HG03139 (cell line): ENCODE measurements around the gene SLC16A7.

ENCODE experiments used
- ATAC-seq: cut with Tn5 transposase; IDR thresholded peaks from one replicate; pipeline ENCODE4 v1.9.1; 2021; ENCODE audit not compliant: unreplicated experiment

SLC16A7 gene

GRCh38 chr12:59620326-59620725 lies 24.5 kb downstream of the SLC16A7 start:
- no peak for ATAC-seq

- ATAC-seq: no peak
These were observed 29.1 kb downstream of the SLC16A7 start for GRCh38 chr12:59624732-59625460.

GRCh38 chr12:59626382-59626781 lies 30.6 kb downstream of the SLC16A7 start:
- no peak for ATAC-seq

- no peak for ATAC-seq
These were observed 31.8 kb downstream of the SLC16A7 start for GRCh38 chr12:59627582-59627981.

GRCh38 chr12:59629890-59630289 lies 34.1 kb downstream of the SLC16A7 start:
- no peak for ATAC-seq

GRCh38 chr12:59632408-59632807 lies 36.6 kb downstream of the SLC16A7 start:
- ATAC-seq: no peak

GRCh38 chr12:59634254-59634653 lies 38.4 kb downstream of the SLC16A7 start:
- ATAC-seq: no peak

GRCh38 chr12:59636945-59637691 lies 41.3 kb downstream of the SLC16A7 start:
- ATAC-seq: no peak

GRCh38 chr12:59637692-59638070 lies 41.9 kb downstream of the SLC16A7 start:
- no peak for ATAC-seq

- ATAC-seq: no peak
These were observed 47.7 kb downstream of the SLC16A7 start for GRCh38 chr12:59643550-59643949.

GRCh38 chr12:59645242-59645641 lies 49.4 kb downstream of the SLC16A7 start:
- ATAC-seq: no peak

- no peak for ATAC-seq
These were observed 50.8 kb downstream of the SLC16A7 start for GRCh38 chr12:59646636-59647035.

- ATAC-seq: no peak
These were observed 53.4 kb downstream of the SLC16A7 start for GRCh38 chr12:59649203-59649602.

GRCh38 chr12:59650588-59651228 lies 54.9 kb downstream of the SLC16A7 start:
- no peak for ATAC-seq

- no peak for ATAC-seq
These were observed 55.5 kb downstream of the SLC16A7 start for GRCh38 chr12:59651229-59651920.

- ATAC-seq: no peak
These were observed 56.3 kb downstream of the SLC16A7 start for GRCh38 chr12:59652130-59652529.

- ATAC-seq: no peak
These were observed 58.2 kb downstream of the SLC16A7 start for GRCh38 chr12:59654061-59654460.

- ATAC-seq: no peak
These were observed 61.4 kb downstream of the SLC16A7 start for GRCh38 chr12:59657266-59657665.

GRCh38 chr12:59657711-59658110 lies 61.9 kb downstream of the SLC16A7 start:
- no peak for ATAC-seq

GRCh38 chr12:59660148-59660547 lies 64.3 kb downstream of the SLC16A7 start:
- ATAC-seq: no peak

GRCh38 chr12:59660921-59661597 lies 65.2 kb downstream of the SLC16A7 start:
- ATAC-seq: no peak
